Stimulated activated CD4-positive, alpha-beta T cell treated with anti-CD3 and anti-CD28 coated beads, Interleukin-12 subunit alpha, Interleukin-12 subunit beta, amount 100 ng/mL, for 48 hours (primary cell): ENCODE measurements around the gene TATDN3.
"Not testable (repeated sequence)": the region's sequence is repeated elsewhere in the genome, so short reads cannot be mapped to it uniquely, and the experiment has no call there.

Source experiments
- DNase-seq, 3 donors: peaks; one replicate each; pipeline ENCODE4 v3.0.0-alpha.2; 2020; ENCODE audit warnings: low read depth in 2 of 3, low spot score in 1 of 3

TATDN3 gene

GRCh38 chr1:212774584-212774983 is 17.1 kb upstream of the TATDN3 start:
- DNase-seq = no peak

GRCh38 chr1:212775241-212775640 is 16.5 kb upstream of the TATDN3 start:
- no peak for DNase-seq

DNA sequence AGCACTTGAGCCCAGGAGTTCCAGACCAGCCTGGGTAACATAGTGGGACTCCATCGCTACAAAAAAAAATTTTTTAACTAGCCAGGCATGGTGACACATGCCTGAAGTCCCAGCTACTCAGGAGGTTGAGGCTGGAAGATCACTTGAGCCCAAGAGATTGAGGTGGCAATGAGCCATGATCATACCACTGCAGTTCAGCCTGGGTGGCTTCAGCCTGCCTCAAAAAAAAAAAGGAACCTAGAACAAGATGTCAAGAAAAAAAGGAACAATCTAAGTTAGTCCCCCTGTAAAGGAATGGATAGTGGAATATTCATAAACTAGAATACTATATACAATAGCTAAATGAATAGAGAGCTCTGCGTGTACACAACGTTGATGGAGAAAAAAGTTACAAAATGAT is 14.5 kb upstream of the TATDN3 start:
- no peak for DNase-seq

DNA sequence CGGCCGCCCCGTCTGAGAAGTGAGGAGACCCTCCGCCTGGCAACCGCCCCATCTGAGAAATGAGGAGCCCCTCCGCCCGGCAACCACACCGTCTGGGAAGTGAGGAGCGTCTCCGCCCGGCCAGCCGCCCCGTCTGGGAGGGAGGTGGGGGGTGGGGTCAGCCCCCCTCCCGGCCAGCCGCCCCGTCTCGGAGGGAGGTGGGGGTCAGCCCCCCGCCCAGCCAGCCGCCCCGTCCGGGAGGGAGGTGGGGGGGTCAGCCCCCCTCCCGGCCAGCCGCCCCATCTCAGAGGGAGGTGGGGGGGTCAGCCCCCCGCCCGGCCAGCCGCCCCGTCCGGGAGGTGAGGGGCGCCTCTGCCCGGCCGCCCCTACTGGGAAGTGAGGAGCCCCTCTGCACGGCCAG is 12.6 kb upstream of the TATDN3 start:
- not testable (repeated sequence) for DNase-seq

DNA sequence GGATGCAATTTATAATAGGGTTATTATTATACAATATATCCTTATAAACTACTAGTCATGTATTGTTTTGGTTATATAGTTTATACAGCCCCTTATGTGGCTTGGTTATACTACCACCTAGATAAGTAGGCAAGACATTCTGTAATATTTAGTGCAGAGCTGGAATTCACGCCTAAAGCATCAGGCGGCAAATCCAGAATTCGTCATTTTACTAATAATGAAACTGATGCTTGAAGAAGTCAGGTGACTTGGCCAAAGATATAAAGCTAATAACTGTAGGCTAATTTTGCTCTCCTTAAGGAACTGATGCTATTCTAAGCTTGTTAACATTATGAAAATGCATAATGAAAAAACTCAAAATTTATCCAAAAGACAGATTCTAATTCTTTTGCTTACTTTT is 10.9 kb upstream of the TATDN3 start:
- DNase-seq = no peak

DNA sequence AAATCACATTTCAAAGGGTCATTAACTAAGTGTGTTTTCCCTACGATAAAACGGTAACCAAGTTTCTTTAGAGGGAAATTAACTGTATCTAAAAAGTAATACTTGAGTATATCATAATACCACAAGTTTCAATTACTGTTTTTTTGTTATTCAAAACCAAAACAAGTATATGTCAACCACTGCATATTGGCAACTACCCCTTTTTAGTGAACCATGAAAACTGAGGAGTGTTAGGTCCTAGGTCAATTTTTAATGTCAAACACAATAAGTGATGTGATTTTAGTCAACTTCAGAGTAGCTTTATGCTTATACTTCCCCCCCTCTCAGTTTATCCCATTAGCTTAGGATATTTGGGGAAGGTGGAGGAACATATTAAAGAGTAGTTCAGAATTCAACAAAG is 10.5 kb upstream of the TATDN3 start:
- no peak for DNase-seq

GRCh38 chr1:212782422-212783154 is 9.1 kb upstream of the TATDN3 start:
- DNase-seq = no peak

GRCh38 chr1:212783976-212784375 is 7.7 kb upstream of the TATDN3 start:
- DNase-seq = no peak

DNA sequence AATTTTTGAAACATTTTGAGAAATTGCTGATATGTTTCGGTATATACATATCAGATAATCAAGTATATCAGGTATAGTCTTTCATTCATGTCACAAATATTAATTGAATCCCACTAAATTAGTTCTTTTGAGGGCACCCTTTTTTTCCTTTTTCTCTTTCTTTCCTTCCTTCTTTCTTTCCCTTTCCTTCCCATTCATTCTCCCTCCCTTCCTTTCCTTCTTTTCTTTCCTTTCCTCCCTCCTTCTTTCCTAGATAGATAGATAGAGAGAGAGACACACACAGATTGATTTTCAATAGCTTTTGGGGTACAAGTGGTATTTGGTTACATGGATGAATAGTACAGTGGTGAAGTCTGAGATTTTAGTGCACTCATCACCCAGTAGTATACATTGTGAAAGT is 5.8 kb upstream of the TATDN3 start:
- DNase-seq = no peak

- no peak for DNase-seq
Observed at GRCh38 chr1:212791261-212791675, 426 bp upstream of the TATDN3 start.

DNA sequence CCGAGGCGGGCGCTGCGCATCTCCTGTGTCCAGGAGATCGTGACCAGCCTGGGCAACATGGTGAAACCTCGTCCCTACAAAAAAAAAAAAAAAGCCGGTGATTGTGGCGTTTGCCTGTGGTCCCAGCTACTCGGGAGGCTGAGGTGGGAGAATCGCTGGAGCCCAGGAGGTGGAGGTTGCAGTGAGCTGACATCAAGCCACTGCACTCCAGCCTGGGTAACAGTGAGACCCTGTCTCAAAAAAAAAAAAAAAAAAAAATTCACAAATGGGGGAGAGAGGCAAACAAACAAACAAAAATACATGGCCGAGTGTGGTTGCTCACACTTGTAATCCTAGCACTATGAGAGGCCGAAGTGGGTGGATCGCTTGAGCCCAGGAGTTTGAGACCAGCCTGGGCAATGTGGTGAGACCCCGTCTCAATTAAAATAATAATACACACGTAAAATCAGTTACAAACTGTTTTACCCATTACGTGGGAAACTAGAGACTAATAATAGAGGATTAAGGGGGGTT is 758 bp downstream of the TATDN3 start:
- DNase-seq = no peak

- DNase-seq = no peak
Observed at GRCh38 chr1:212794561-212795014, 2.9 kb downstream of the TATDN3 start.

DNA sequence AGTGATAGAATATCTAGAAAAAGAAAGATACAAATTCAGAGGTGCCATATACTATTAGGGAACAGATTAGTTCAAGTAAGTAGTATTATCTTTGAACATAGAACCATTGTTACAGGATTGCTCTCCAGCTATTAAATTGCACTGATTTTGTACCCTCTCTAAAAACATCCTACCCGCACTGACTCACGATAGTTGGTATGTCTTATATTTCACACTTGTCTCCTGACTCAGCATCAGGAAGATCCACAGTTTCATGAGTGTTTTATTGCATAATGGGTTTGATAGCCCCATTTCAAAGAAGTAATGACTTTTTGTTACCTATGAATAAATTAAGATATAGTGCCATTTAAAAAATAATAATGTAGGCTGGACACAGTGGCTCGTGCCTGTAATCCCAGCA is 6.0 kb downstream of the TATDN3 start:
- DNase-seq = no peak

DNA sequence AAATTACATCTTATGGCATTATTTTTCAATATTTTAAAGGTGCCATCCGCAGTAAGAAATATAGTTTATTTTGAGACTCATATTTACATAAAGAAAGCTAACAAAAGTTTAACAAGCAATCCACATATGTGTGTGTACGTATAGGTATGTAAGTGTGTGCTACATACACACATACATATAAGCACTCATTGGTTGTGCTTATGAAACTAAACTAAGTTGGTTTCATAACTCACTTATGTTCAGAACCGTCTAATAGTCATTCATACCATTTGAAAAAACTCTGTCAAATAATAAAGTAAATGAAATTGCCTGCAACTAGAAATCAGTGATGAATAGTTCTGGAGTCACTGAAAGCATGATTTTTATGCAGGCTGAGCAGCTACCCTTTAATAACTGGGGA is 14.1 kb downstream of the TATDN3 start:
- DNase-seq = no peak

DNA sequence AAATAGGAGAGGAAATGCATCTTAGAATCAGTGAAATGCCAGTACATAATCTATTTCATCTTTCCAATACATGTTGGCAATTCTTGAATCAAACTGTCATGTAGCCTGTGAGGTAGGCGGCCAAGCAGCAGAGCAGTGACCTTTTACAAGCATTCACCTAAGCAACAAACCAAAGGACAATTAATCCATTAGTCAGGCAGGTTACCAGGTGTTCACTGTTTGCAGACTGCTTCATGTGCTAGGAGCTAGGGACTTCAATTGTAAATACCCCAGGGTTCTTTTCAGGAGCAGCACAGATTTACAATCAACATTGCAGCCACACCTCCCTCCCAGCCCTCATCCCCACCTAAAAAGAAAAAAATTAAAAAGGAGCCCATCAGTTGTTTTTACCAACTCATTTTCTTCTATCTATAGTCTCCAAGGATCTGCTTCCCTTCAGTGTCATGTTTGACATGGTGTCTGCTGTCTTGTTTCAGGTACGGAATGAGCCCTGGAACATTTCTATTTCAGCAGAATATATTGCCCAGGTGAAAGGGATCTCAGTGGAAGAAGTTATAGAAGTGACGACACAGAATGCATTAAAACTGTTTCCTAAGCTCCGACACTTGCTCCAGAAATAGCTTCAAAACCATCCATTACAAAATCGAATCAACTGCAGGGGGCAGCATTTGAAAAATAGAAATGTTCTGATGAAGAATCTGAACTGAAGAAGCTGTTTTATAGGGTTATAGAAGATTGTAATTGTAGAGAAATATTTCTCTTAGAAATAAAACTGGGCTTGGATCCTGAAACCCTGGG is 23.0 kb downstream of the TATDN3 start:
- DNase-seq = peak in 1 of 3 donors; percentile 24

DNA sequence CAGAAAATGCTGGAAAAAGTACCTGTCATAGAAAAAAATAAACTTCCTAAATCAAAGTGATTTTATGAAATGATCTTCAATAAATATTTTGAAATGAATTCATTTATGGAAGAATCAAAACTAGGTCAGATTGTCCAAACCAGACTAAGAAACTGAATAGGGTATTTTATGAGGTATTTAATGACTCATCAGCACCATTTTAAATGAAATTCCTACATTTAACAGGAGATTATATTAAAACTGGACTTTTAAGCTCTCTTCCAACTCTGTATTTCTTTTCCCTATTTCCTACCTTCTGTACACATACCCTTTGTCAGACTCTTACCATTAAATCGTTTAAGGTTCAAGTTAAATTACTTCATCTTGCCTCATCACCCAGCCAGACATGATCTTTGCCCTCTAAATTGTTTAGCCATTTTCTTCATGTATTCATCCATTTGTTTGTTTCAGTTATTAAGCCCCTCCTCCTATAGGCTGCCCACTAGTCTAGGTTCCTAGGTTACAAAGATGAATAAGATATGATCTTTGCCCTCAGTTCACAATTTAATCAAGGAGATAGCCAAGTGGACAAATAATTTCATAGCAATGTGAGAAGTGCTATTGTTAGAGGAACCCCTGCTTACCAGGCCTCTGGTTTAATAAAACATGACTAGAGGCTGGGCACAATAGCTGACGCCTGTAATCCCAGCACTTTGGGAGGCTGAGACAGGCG is 25.0 kb downstream of the TATDN3 start:
- no peak for DNase-seq

- no peak for DNase-seq
Observed at GRCh38 chr1:212819726-212820125, 28.0 kb downstream of the TATDN3 start.

DNA sequence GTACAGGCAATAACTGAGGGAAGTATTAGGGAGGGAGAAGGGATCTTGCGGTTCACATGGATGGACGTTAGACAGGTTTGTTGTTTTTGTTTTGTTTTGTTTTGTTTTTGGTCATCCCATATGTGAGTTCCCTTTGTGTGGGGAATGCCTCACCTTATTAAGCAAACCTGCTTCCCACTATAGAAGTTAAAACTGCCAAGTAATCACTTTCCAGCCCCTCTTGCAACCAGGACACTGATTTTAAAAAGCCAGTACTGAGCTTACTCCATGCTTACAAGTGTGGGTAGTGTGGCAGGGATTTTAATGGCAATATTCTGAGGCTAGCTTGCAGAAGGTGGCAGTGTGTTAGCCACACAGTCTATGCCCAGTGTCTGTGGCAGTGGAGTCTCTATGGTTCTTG is 29.3 kb downstream of the TATDN3 start:
- DNase-seq = no peak

GRCh38 chr1:212822956-212823355 is 31.3 kb downstream of the TATDN3 start:
- DNase-seq = no peak

DNA sequence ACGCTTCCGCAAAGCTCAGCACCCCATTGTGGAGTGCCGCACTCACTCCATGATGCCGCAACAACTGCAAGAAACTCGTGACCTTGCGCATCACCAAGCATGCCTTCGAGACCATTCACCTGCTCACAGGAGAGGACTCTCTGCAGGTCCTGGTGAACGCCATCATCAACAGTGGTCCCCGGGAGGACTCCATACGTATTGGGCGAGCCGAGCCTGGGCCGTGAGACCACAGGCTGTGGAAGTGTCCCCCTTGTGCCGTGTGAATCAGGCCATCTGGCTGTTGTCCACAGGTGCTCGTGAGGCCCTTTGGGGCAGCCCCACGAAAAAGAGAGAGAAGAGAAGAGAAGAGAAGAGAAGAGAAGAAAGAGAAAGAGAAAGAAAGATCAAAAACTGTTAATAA is 32.5 kb downstream of the TATDN3 start:
- no peak for DNase-seq

DNA sequence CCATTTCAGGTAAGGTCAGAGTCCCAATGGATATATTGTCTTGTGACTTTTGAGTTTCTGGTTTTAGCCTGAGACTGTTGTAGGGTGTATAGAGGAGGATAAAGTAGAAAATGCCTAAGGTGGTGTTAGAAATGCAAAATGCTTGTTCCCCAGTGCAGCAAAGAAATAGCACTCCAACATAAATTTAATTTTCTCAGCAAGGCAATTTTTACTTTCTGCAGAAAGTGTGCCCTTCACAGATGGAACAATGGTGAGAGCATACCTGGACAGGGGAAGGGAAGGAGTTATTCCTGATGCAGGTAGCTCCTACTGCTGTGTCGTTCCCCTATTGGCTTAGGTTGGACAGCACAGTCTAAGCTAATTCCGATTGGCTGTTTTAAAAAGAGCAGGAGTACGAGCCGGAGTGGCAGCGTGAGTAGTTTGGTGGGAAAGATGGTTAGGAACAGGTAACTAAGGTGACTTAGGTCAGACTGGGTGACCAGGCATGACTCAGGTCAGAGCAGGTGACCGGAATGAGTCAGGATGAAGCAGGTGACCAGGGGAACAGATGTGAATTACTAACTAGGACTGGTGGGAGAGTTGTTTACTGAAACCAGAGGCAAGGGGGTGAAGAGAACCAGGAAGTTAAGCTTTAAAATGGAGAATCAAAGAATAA is 34.2 kb downstream of the TATDN3 start:
- no peak for DNase-seq
